Measurements from ENCODE around the gene CCDC70.
"Not testable (repeated sequence)": the region's sequence is repeated elsewhere in the genome, so short reads cannot be mapped to it uniquely, and the experiment has no call there.

CCDC70 gene

DNA sequence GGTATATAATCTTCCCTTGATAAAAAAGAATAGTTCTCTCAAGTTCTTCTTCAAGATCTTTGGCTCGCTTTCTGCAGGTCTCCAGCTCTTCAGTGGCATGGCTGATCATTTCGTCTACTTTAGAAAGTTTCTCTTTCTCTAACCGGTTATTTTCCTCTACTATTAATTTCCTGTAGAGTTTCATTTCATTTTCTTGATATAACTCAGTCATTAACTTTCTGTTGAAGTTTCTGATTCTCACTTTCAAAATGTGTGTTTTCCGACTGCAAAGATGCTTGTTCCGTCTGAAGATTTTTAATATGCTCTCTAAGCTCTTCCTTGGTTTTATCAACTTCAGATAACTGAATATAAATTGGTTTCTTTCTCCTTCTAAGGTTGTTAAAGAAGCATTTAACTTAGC is 47.5 kb downstream of the CCDC70 start:
- DNase-seq (ENCODE audit: low read depth): not testable (repeated sequence)

DNA sequence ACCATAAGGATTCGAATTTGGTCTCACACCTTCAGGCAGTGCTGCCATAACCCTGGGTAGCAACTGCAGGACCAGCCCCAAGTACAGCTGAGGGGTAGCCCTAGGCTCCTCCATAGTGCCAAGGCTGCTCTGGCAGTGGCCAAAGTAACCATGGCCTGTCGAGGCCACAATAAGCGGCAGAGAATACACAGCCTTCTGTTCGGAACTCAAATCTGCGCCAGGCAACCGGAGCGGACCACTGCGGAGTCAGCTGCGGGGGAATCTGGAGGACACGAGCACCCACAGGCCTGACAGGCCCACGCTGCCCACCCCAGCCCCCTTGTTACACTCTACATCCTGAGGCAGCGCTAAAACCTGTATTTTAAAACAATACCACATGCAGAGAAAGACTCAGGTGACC is 48.7 kb downstream of the CCDC70 start:
- no peak for DNase-seq (ENCODE audit: low read depth)

DNA sequence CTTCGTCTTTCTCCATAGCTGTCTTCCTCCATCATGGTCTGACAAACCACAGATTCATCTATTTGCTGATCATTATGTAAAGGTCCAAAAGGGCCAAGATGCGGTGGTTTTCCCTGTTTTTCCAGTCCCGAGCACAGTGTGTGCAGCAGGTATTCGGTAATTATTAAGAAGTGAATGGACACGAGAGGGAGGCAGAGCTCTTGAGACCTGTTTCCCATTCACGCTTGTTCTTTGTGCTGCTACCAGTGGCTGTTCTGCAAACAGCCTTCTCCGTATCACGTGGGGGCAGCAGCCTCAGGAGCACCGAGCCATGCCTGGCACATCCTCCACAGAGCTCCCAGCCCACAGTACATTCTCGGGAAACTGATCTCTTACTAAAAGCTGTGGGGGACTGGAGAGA is 50.3 kb downstream of the CCDC70 start:
- DNase-seq (ENCODE audit: low read depth): no peak

DNA sequence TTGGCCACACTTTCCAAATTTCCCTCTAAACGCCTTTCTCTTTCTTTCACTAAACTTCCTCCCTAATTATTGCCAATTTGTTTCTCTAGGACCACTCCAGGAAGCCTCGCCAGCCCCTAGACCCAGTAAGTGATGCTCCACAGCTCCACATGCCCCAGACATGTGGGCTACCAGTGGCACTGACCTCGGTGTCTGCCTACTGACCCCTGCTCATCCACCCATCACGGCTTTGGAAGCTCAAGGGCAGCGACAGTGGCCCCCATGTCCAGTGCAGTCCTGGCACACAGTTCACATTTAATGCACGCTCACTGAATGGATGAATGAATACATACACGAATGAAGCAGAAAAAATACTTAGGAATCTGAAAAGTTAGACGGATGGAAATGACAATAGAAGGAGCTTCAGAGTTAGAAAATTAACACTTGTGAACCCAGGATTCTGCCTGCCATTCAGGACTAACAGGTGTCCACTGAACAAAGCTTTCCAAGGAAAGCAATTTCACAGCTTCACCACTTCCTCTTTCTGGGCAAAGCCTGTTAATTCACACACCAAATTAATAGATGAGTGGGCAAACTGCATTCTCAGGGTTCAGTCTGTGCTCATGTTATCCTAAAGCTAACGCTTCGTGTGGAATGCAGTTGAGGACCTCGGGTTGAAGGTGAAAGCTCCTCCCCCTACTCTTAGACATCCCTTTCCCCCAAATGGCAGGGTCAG is 50.9 kb downstream of the CCDC70 start:
- no peak for DNase-seq (ENCODE audit: low read depth)

DNA sequence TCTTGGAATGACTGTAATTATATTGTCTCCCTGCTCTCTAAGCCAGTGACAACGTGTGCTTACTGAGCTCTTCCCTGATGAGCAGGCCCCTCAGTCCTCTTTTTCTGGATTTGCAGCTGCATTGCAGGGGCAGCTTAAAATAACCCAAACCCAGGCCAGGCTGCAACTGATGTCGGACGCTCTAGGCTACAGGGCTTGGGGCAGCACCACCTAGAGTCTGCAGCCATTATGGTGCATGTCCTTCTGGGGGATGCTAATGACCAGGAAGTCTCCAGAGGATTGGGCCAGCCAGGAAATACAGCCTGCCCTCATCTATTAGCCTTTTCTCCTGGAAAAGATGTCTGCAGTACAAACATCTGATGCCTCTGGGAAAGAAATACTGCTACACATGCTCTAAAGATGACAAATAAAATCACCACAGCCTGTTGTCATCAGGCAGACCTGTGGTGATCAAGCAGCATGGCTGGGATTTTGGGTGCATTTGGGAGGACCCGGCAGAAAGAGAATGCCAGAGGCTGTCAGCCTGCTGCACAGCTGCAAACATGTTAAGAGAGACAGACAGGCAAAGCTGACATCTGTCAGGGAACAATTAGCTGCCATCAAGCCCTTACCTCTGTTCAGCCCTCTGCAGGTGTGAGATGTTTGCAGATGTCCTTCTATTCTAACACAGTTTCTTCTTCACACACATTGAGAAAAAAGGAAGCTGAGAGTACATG is 51.8 kb downstream of the CCDC70 start:
- no peak for DNase-seq (ENCODE audit: low read depth)

DNA sequence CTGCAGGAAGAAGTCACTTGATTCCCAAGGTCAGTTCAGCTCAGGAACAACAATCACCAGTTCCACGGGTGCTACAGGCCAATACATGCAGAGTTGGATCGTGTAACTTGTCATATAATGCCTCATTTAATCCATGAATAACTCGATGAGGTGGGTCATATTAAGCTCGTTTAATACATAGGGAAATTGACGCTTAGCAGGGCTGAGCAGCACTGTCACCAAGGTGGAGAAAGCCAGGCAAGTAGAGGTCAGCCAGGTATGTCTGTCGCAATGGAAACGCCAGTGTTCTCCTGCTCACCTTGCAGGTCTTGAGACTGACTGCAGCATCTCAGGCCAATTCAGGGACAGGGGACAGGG is 52.3 kb downstream of the CCDC70 start:
- DNase-seq (ENCODE audit: low read depth): no peak
